Measurements from ENCODE around the gene GMCL2.
"Not testable (repeated sequence)": the region's sequence is repeated elsewhere in the genome, so short reads cannot be mapped to it uniquely, and the experiment has no call there.

GMCL2 gene

DNA sequence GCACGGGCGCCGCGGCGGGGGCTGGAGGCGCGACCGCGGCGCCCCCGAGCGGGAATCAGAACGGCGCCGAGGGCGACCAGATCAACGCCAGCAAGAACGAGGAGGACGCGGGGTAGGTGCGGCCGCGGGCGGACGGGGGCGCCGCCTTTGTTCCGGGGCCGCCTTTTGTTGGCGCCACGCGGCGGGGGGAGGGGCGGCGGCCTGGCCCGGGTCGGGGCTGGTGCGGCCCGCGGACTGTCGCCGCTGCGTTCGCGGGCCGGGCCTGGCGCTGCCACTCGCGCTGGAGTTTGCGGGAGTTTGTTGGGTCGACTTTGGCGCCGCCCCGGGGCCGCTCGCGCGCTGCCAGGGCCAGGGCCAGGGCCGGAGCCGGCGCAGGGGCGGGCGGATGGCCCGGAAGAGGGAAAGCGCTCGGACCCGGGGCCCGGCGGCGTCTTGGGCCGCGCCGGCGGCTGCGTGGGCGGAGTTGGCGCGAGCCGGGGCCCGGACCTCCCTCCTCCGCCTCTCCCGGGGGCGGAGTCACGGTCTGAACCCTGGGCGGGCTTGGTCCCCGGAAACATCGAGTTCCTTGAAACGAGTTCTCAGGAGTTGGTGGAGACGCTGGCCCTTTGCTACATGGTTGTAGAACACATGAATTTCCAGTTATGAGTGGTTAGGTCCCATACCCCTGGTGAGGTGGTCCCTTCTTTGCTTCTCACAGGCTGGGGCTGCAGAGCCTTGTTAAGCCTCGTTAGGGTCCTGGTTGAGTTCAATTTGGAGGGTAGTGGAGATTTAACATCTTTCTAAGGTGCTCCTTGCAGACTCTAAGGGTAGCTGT lies 18.0 kb upstream of the GMCL2 start:
- DNase-seq (ENCODE audit: low spot score): peak; percentile 71

DNA sequence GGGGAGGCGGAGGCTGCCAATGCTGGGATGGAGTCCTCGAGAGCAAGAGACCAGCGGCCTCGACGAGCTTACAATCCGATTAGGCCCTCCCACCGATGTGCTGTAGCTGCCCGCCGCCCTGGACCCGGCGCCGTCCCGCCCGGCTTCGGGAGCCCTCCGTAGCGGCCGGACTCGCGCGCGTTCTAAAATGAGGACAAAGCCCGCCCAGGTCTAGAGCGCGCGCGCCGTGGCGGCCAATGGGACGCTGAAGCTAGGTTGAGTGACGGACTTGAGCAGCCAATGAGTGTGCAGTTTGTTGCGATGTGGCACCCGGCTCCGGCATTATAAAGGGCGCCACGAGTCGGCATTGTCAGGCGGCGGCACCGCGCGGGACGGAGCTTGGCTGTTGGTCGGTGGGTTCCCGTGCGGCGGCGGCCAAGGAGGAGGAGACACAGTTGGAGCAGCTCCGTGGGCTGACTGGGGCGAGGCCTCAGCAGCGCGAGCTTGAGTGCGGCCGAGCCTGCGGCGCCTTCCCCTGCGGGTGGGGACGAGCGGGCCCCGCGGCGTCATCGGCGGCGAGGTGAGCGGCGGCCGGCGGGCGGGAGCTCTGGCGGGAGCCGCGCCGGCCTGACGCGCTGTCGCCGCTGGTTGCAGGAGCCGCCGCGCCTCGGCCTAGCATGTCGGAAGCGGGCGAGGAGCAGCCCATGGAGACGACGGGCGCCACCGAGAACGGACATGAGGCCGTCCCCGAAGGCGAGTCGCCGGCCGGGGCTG lies 17.2 kb upstream of the GMCL2 start, which contains the start of gene HNRNPAB:
HNRNPAB (plus strand) TSS at position 352 of the 753 bp plus-strand sequence; CDS start at position 657, 305 bp downstream.
- peak; percentile 94 for DNase-seq (ENCODE audit: low spot score)

DNA sequence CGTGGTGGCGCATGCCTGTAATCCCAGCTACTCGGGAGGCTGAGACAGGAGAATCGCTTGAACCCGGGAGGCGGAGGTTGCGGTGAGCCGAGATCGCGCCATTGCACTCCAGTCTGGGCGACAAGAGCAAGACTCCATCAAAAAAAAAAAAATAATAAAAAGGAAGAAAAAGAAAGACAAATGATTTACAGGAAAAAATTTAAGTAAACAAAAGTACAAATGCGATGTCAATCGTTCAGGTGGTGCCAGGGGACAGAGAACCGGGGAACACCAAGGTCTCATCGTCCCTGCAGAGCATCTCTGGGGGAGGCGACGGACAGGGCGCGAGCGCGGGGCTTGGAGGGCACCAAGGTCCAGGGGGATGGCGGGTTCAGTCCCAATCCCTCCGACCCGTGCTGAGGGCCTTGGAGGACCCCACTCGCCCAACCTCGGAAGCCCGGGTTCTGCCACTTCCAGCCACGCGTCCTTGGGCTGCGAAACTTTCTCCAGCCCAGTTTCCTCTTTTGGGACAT lies 16.6 kb upstream of the GMCL2 start:
- DNase-seq (ENCODE audit: low spot score): no peak

DNA sequence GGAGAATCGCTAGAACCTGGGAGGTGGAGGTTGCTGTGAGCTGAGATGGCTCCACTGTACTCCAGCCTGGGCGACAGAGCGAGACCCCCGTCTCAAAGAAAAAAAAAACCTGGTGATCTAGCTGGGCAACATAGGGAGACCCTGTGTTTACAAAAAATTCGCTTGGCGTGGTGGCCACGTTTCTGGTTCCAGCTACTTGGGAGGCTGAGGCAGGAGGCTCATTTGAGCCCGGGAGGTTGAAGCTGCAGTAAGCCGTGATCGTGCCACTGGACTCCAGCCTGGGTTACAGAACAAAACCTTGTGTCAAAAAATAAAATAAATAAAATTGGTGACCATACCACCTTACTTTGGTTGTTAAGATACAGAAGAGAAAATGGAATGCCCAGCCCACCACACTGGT lies 15.4 kb upstream of the GMCL2 start:
- no peak for DNase-seq (ENCODE audit: low spot score)

DNA sequence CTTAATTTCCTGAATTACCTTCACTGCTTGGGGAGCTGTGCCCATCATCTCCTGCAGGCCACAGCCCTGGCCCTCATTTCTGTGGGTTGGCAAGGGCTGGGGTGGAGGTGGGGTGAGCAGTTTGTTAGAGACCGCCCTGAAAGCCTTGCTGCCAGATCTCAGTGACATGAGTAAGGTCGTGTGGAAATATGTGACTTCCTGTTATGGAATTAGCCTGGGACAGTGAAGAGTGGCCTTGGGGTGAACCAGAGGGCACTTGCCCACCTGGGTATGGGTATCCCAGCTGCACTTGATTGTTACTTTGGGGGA lies 14.7 kb upstream of the GMCL2 start:
- DNase-seq (ENCODE audit: low spot score): no peak

DNA sequence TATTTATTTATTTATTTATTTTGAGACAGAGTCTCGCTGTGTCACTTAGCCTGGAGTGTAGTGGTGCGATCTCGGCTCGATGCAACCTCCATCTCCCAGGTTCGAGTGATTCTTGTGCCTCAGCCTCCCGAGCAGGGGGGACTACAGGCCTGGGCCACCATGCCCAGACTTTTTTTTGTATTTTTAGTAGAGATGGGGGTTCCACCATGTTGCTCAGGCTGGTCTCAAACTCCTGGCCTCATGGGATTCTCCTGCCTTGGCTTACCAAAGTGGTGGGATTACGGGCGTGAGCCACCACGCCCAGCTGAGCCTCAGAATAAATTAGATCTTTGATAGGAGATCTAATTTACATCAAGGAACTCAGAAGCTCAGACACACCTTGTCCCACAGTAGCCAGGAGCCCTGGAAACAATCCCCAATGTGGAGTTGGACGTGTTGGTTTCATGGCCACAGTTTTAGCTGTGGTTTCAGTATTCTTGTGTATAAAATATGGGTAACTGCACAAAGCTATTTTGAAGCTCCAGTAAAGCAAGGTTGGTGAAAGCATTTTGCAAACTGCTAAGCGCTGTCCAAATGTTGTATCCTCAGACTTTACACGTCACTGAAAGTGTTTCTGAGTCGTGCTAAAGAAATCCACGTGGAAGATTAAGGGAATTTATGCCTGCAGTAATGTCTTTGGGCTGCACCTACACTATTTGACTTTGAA lies 14.2 kb upstream of the GMCL2 start:
- no peak for DNase-seq (ENCODE audit: low spot score)

DNA sequence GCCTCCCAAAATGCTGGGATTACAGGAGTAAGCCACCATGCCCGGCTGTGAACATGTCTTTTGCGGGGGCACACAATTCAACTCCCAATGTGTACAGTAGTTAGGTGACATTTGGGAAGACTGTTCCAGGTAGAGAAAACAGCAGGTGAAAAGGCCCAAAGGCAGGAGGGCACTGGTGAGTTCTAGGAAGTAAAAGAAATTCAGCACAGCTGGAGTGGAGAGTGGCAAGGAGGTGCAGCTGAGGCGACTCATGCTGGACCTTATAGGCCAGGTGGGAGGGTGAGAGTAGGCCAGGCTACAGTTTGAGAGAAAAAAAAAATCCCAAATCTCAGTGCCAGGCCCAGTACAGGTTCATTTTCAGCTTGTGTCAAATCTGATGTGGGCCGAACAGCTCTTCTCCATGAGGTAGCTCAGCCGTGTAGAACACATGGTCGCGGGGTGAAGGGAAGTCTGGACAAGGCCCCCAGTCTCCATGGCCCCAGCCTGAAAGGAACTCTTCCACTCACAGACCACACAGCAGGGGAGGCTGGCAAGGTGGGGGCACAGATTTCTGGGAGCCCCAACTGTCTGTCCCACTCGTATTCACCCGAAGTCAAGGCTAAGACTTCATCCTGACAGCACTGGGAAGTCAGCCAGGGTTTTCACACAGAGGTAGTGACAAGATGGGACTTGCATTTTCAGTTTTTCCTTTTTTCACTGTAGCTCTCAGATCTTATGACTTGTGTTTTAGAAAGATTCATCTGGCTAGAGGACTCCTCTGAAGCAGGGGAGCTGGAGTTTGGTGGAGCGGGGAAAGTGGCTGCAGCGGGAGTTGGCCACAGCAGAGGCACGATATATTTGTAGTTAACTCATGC lies 12.6 kb upstream of the GMCL2 start:
- DNase-seq (ENCODE audit: low spot score): no peak

DNA sequence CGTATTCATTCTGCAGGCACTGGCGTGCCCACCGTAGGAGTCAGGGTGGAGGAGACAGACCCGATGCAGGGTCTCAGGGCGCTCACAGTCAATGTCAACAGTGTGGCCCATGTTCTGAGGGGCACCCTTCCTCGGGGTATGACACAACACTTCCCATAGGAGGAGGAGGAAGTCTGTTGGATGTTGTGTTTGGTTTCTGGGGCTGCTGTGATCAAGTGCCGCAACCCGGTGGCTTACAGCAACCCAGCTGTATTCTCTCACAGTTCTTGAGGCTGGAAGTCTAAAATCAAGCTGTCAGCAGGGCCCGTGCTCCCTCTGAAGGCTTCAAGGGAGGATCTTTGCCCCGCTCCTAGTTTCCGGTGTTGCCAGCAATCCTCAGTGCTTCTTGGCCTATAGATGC lies 11.5 kb upstream of the GMCL2 start:
- no peak for DNase-seq (ENCODE audit: low spot score)

DNA sequence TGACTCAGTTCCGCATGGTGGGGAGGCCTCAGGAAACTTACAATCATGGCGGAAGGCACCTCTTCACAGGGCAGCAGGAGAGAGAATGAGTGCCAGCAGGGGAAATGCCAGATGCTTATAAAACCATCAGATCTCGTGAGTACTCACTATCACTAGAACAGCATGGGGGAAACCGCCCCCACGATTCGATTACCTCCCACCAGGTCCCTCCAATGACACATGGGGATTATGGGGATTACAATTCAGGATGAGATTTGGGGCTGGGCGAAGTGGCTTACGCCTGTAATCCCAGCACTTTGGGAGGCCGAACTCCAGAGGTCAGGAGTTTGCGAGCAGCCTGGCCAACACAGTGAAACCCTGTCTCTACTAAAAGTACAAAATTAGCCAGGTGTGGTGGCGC lies 11.0 kb upstream of the GMCL2 start:
- DNase-seq (ENCODE audit: low spot score): not testable (repeated sequence)

DNA sequence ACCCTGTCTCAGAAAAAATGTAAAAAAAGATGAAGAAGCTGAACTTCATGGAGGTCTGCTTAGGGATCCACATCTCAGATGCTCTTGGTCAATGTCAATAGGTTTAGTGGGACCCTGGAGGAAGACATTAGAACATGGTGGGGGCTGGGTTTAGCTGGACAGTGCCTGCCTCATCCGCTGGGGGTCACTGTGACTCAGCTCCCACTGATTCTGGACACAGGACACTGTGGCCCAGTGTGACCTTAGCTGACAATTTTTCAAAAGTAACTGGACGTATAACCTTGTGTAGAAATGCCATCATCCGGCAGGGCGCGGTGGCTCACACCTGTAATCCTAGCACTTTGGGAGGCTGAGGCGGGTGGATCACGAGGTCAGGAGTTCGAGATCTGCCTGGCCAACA lies 9.8 kb upstream of the GMCL2 start:
- DNase-seq (ENCODE audit: low spot score): no peak

DNA sequence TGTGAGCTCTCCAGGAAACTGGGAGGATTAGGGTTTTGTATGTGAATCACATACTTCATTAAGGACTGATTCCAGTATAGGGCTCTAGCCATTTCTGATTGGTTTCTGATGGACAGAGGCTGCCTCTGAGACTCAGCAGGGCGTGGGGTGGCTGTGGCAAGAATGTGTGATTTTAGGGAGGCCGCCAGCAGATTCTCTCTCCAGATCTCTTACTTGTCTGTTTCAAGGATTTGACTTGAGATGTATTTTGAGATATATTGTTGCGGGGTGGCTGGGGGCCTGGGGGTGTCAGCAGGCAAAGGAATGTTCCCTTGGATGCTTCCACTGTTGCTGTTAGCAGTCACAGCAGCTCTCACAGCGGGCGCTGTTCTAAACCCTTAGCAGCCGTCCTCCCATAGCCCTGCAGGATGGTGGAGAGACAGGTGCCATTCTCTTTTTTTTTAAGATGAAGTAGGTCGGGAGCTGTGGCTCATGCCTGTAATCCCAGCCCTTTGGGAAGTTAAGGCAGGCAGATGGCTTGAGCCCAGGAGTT lies 9.2 kb upstream of the GMCL2 start:
- no peak for DNase-seq (ENCODE audit: low spot score)

DNA sequence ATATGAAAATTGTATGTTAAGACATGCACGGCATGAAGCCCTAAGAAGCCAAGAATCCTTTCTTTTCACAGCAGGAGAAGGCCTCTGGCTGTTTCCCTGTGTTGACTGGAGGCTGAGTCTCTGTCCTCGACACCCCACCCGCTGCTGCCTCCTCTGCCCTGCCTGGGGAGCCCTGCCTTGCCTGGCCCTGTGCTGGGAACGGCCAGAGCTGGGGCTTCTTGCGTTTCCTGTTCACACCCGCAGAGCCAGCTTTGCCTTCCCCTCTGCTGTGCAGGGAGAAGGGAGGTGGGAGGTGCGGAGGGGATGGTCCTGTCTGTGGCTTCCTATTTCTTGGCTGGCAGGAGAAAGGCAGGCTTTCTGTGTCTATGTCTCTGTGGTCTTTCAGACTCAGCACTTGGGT lies 6.9 kb upstream of the GMCL2 start:
- DNase-seq (ENCODE audit: low spot score): no peak

DNA sequence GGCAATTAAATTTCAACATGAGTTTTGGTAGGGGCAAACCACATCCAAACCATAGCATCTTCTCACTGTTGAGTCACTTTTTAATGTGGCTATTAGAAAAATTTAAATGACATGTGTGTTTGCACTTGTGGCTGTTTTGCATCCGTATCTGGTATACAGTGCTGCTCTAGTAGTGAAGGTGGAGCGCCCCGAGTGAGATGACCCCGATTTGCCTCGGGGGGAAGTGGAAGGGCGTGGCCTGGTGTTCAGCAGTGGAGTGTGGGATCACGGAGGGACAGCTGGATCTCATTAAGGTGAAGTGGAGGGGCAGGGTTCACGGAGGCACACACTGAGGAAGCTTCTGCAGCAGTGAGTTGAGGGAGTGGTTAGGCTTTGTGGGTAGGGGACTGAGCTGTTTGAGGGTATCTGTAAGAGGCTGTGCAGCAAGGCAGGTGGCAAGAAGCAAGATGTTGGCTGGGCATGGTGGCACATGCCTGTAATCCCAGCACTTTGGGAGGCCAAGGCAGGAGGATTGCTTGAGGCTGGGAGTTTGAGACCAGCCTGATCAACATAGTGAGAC lies 6.2 kb upstream of the GMCL2 start:
- DNase-seq (ENCODE audit: low spot score): no peak

DNA sequence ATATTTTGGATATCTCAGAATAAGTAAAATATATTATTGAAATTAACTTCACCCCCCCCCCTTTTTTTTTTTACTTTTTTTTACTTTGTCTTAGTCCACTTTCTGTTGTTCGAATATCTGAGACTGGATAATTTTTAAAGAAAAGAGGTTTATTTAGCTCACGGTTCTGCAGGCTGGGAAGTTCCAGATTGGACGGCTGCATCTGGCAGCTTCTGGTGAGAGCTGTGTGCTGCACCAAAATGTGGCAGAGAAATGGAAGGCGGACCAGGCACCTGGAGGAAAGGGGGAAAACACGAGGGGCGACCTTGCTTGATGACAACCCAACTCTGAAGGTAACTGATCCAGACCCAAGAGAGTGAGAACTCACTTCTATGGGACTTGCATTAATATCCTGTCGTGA lies 5.6 kb upstream of the GMCL2 start:
- DNase-seq (ENCODE audit: low spot score): no peak

DNA sequence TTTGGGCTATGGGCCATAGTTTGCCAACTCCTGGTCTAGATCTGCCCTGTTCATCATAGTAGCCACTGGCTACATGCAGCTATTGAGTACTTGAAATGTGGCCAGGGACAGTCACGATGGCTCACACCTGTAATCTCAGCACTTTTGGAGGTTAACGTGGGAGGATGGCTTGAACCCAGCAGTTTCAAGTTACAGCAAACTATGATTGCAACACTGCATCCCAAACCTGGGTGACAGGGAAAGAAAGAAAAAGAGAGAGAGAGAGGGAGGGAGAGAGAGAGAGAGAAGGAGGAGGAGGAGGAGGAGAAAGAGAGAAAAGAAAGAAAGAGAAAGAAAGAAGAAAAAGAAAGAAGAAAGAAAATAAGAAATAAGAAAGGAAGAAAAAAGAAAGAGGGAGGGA lies 5.1 kb upstream of the GMCL2 start:
- DNase-seq (ENCODE audit: low spot score): no peak

DNA sequence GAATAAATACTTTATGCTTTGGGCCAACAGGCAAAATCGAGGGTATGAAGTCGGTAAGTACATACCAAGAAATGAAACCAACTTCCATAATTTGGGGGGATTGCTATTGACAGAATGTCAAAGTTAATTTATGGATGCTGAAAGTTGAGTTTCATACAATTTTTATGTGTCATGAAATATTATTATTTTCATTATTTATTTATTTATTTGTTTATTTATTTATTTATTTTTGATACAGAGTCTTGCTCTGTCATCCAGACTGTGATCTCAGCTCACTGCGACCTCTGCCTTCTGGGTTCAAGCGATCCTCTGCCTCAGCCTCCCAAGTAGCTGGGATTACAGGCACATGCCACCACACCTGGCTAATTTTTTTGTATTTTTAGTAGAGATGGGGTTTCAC lies 4.5 kb upstream of the GMCL2 start:
- DNase-seq (ENCODE audit: low spot score): no peak

DNA sequence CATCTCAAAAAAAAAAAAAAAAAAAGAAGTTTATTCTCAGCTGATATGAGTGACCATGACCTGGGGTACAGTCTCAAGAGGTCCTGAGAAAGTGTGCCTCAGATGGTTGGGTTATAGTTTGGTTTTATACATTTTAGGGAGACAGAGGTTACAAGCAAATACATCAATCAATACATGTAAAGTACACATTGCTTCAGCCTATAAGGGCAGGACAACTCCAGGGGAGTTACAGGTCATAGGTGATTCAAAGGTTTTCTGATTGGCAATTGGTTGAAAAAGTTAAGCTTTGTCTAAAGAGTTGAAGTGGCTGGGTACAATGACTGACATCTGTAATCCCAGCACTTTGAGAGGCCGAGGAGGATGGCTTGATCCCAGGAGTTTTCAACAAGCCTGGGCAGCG lies 2.3 kb upstream of the GMCL2 start:
- DNase-seq (ENCODE audit: low spot score): no peak

DNA sequence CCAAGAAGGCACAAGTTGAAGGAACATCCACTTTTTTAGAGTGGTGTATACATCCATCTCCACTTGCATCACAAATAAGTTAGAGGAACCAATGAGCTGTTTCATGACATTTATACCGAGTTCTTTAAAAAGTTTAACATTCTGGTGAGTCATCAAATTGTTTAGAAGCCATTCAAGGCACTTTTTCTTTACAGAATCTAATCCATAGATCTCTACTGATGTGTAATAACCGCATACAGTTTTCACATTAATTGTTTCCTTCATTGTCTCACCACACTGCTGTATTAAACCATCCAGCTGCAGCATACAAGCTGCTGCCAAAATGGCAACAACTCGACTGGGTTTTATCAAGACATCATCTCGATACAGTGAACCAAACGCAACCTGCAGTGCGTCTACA lies 744 bp downstream of the GMCL2 start:
- no peak for DNase-seq (ENCODE audit: low spot score)

DNA sequence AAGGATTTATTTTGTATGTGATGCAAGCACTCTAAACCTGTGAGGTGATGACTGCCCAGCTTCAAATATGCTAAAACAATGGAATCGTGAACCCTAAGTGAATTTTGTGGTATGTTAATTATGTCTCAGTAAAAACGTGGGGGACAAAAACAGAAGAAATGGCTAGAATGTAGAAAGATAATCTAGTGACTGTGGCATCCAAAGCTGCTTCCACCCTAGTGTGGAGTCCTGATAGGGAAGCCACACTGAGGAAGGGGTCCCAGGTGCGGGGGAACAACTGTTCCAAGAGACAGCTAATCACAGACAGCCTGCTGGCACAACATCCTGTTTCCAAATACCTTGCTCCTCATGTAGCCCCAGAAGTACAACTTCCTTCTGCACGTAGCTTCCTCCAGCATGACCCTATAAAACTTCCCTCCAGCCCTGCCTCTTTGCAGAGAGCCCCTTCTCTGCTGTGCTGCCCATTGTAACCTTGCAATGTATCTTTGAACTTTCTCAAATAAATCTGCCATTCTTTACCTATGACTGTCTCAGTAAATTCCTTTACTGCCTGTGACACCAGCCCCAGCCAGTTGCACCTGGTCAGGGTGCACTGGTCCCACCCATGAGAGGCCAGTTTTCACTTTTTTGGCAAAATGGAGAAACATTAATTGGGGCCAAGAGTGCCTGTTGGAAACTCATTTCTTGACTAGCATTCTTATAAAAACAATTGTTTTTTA lies 4.9 kb downstream of the GMCL2 start:
- no peak for DNase-seq (ENCODE audit: low spot score)

DNA sequence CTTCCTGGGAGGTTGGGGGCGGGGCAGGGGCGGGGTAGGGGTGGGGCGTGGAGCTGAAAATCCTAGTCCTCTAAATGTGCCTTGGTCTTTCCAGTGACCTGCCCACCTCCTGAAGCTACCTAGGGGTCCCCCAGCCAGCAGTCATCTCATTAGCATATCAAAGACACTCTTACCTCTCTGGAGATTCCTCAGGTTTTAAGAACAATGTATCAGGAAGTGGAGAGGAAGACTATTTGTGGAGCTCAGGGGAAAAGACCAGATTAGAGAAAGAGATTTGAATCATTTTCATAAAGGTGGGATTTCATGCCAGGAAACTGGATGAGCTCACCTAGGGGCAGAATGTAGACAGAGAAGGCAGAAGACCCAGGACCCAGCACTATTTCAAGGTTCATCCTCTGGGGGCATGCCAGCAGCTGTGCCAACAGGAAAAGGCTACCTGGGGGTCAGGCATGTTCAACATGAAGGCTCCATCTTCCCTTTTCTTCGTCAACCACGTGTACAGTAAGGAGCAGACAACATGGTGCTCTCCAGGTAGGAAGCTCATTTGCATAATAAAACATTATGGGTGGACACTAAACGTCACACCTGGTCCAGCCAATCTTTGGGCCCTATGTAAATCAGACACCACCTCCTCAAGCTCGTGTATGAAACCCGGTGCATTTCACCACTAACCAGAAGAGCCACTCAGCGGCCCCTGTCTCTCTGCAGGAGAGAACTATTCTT lies 6.9 kb downstream of the GMCL2 start:
- DNase-seq (ENCODE audit: low spot score): no peak
